GM12878 (cell line): ENCODE data around the gene AIFM3. TPM values are rescaled to one million over a fixed set of nuclear protein-coding genes. Genes with fewer than 3 reads are reported as not detected.

Experiments
- ATAC-seq: fragments of 200-7000 bp; cut with Tn5 transposase; 3 replicates; pipeline ENCODE4 v1.9.1; 2020; ENCODE audit warnings: mild to moderate bottlenecking, moderate library complexity
- BruUV-seq: library from RNA; stranded (reverse); fragments of 400-500 nt; replicated peaks from 2 replicates; lab custom pipeline; 2021; lab: Mats Ljungman, UMichigan
- CTCF ChIA-PET: fragments of 300-600 bp; sonication (Branson Sonifier 250); formaldehyde crosslinking; extraction: SDS; loops from one replicate; lab custom pipeline; 2021; ENCODE audit warnings: inconsistent platforms; lab: Yijun Ruan, JAX
- POLR2A ChIA-PET: fragments of 350-600 bp; formaldehyde crosslinking; extraction: SDS; loops from one replicate; lab custom pipeline; 2021; ENCODE audit warnings: inconsistent platforms; lab: Charles Lee
- RAD21 ChIA-PET: fragments of 300-600 bp; sonication (Branson Sonifier 250); formaldehyde crosslinking; loops from one replicate; lab custom pipeline; 2023; ENCODE audit warnings: antibody characterized with exemption; ENCODE audit not compliant: unreplicated experiment; lab: Charles Lee
- SMC1A ChIA-PET: fragments of 300-600 bp; sonication (Branson Sonifier 250); formaldehyde crosslinking; loops from one replicate; lab custom pipeline; 2023; ENCODE audit not compliant: unreplicated experiment, uncharacterized antibody; lab: Charles Lee
- DNase-seq: peaks from one replicate; pipeline ENCODE4 v3.0.0-alpha.2; 2011; ENCODE audit warnings: low read depth, low spot score
- FAIRE-seq: peaks from 3 replicates; lab custom pipeline; 2011; peaks lifted over from hg19 to GRCh38; lab: Jason Lieb, UNC
- H2AFZ ChIP-seq: 2 replicates; pipeline ENCODE4 v1.6.0; 2011; ENCODE audit warnings: low read depth, low read length, control low read depth; ENCODE audit not compliant: control insufficient read depth
- H3K27ac ChIP-seq: 2 replicates; pipeline ENCODE4 v1.5.1; 2011; ENCODE audit warnings: control low read depth; ENCODE audit not compliant: control insufficient read depth, insufficient read depth
- H3K27me3 ChIP-seq, 2 experiments: replicated peaks in 1 of 2; 2 replicates each; pipeline versions ENCODE4 v1.6.0 to v1.6.1; 2011; ENCODE audit warnings: low read length in 1 of 2; ENCODE audit not compliant: control insufficient read depth in 2 of 2, insufficient read depth in 2 of 2
- H3K36me3 ChIP-seq, 2 experiments: 2 replicates each; pipeline ENCODE4 v1.5.1; 2011; ENCODE audit warnings: low read length in 1 of 2; ENCODE audit not compliant: control insufficient read depth in 2 of 2, insufficient read depth in 2 of 2
- H3K4me1 ChIP-seq: 2 replicates; pipeline ENCODE4 v1.6.1; 2011; ENCODE audit warnings: mild to moderate bottlenecking, low read length, moderate library complexity, mixed read lengths; ENCODE audit not compliant: control insufficient read depth, insufficient read depth
- H3K4me2 ChIP-seq: 2 replicates; pipeline ENCODE4 v1.6.0; 2011; ENCODE audit warnings: control low read depth; ENCODE audit not compliant: control insufficient read depth, insufficient read depth
- H3K4me3 ChIP-seq: fragments of 200-600 bp; sonication (generic); 2 replicates; pipeline ENCODE4 v1.5.1; 2016
- H3K79me2 ChIP-seq: 2 replicates; pipeline ENCODE4 v1.6.0; 2011; ENCODE audit warnings: low read length; ENCODE audit not compliant: control insufficient read depth, insufficient read depth
- H3K9ac ChIP-seq: 2 replicates; pipeline ENCODE4 v1.8.0; 2011; ENCODE audit warnings: low read length, control low read depth, mixed read lengths; ENCODE audit not compliant: control insufficient read depth, insufficient read depth
- H3K9me3 ChIP-seq: replicated peaks from 3 replicates; pipeline ENCODE4 v1.5.1; 2011; ENCODE audit warnings: mild to moderate bottlenecking, low read length; ENCODE audit not compliant: control insufficient read depth, insufficient read depth
- H4K20me1 ChIP-seq: 2 replicates; pipeline ENCODE4 v1.6.0; 2011; ENCODE audit not compliant: control insufficient read depth, insufficient read depth
- BRCA1 ChIP-seq: IDR thresholded peaks from 2 replicates; pipeline ENCODE4 v1.6.1; 2011; ENCODE audit warnings: low read depth, low read length, improper control_type of control experiment
- EP300 ChIP-seq, 2 experiments: fragments of 150-350 bp in 1 of 2; IDR thresholded peaks; 2 replicates each; pipeline ENCODE4 v1.6.1; 2011 to 2012; ENCODE audit warnings: low read depth in 2 of 2, low read length in 2 of 2, borderline replicate concordance in 1 of 2, improper control_type of control experiment in 1 of 2, inconsistent platforms in 1 of 2; ENCODE audit not compliant: control insufficient read depth in 1 of 2
- HDAC6 ChIP-seq: fragments of 200-600 bp; sonication (generic); IDR thresholded peaks from one replicate; pipeline ENCODE4 v1.8.0; 2017; ENCODE audit warnings: antibody characterized with exemption; ENCODE audit not compliant: unreplicated experiment
- NFIC ChIP-seq: IDR thresholded peaks from 2 replicates; pipeline ENCODE4 v1.6.1; 2012; ENCODE audit warnings: low read depth, mild to moderate bottlenecking, inconsistent platforms, low read length, moderate library complexity
- NR2C1 ChIP-seq: fragments of 450-650 bp; IDR thresholded peaks from 2 replicates; pipeline ENCODE4 v1.6.1; 2017; ENCODE audit warnings: antibody characterized with exemption, mild to moderate bottlenecking, moderate library complexity
- NR2F1 ChIP-seq: fragments of 450-650 bp; conservative IDR thresholded peaks from 2 replicates; pipeline ENCODE4 v1.6.1; 2017; ENCODE audit warnings: mild to moderate bottlenecking
- RCOR1 ChIP-seq: conservative IDR thresholded peaks from 2 replicates; pipeline ENCODE4 v1.6.1; 2012; ENCODE audit warnings: low read depth, low read length, improper control_type of control experiment
- ZBED1 ChIP-seq: IDR thresholded peaks from 2 replicates; pipeline ENCODE4 v1.6.1; 2016; ENCODE audit warnings: borderline replicate concordance
- WGBS: methylation state at CpG from one replicate; pipeline ENCODE4 v1.1.6; 2016; ENCODE audit warnings: low lambda C conversion rate; ENCODE audit not compliant: insufficient replicate concordance, insufficient coverage; ENCODE audit errors: missing lambda C conversion rate; 5-methylcytosine and 5-hydroxymethylcytosine counted together
- in situ Hi-C: fragments of 300-500 bp; cut with MboI; formaldehyde crosslinking; loops from 9 replicates; pipeline ENCODE4 v1.14.3; 2018; ENCODE audit warnings: mixed read lengths
- intact Hi-C: fragments of 100-400 bp; cut with micrococcal nuclease; formaldehyde crosslinking; loops from one replicate; pipeline ENCODE4 v1.14.2; 2022; ENCODE audit not compliant: unreplicated experiment
- polyA plus RNA-seq, 11 experiments: library from polyadenylated mRNA; depleted of rRNA in 4 of 11; unstranded in 6 of 11; stranded (reverse) in 5 of 11; fragments of >200 nt; fragmentation: Nextera tagmentation in 4 of 11; fragmentation: Illumina TruSeq in 1 of 11; extraction: Ambion mirVana in 4 of 11; extraction: Trizol in 1 of 11; gene quantifications; 1 replicate in 1 of 11; 2 replicates in 10 of 11; pipeline versions ENCODE4 v1.2.1 to v1.2.3, GENCODE V29; 2011 to 2016; ENCODE audit warnings: inconsistent platforms in 2 of 11, missing spikeins in 2 of 11, low read depth in 1 of 11
- total RNA-seq, 4 experiments: library from RNA; depleted of rRNA in 3 of 4; stranded (reverse); fragments of >200 nt in 3 of 4; fragmentation: Illumina TruSeq in 1 of 4; extraction: Trizol in 1 of 4; gene quantifications; 2 replicates each; pipeline versions ENCODE4 v1.2.1 to v1.2.3, GENCODE V29; 2013 to 2021
- TF ChIP-seq, protein P1 (sequence below): IDR thresholded peaks from 2 replicates; pipeline ENCODE4 v1.6.1; 2012; ENCODE audit warnings: mild to moderate bottlenecking, low read depth, low read length
- TF ChIP-seq, protein P2 (sequence below): fragments of 450-650 bp; conservative IDR thresholded peaks from 2 replicates; pipeline ENCODE4 v1.6.1; 2017; ENCODE audit warnings: mild to moderate bottlenecking, moderate library complexity

AIFM3 gene
- total and polyA plus RNA-seq, 10 of the 15 experiments (the other 5 are each of a cell fraction or from before 2014, with no cell fraction given), result 0.06 to 0.34 (median 0.21) TPM; not detected in 6

DNA sequence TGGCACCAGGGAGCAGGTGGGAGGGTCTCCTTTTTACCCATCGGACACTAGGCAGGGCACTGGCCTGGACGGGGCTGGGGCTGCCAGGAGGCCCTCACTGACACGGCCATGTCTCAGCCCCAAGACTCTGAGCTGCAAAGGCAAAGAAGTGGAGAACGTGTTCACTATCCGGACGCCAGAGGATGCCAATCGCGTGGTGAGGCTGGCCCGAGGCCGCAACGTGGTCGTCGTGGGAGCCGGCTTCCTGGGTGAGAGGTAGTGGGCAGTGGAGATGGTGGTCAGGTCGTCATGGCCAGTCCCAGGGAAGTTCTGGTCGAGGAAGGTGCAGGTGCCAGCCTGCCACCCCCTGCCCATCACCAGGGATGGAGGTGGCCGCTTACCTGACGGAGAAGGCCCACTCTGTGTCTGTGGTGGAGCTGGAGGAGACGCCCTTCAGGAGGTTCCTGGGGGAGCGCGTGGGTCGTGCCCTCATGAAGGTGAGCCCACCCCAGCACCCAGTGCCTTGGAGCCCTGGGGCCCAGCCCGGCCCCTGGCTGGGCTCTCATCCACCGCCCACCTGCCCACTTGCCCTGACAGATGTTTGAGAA, 9.3 kb downstream of the AIFM3 start:
- POLR2A ChIA-PET, result no interaction called here
- no peak for ATAC-seq

DNA sequence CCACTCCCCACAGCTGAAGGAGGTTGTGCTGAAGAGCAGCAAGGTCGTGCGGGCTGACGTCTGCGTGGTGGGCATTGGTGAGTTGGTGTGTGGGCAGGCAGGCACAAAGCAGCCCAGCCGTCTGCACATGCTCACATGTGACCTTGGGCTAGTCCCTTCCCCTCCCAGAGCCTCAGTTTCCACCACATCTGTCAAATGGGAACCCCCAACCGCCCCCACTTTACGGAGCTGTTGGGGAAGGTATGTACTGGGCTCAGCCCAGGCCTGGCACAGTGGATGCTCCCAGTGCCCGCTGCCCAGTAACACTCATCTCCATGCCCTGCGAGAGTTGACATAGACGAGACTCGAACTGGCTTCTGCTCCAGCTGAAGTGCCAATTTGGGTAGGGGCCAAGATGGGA, 10.0 kb downstream of the AIFM3 start:
- intact Hi-C loops (no loop called here), in situ Hi-C loops (no loop called here)
- TF ChIP-seq RCOR1 (no peak), NFIC (no peak), BRCA1 (no peak), EP300 (IDR thresholded peaks at IDR 0.05; ENCODE audit: borderline replicate concordance in 1 of 2, control insufficient read depth in 1 of 2, low read depth in 2 of 2, low read length in 2 of 2) (no peak), NR2F1 (no peak), HDAC6 (no peak), ZBED1 (no peak)
- TF ChIP-seq, protein P1, sequence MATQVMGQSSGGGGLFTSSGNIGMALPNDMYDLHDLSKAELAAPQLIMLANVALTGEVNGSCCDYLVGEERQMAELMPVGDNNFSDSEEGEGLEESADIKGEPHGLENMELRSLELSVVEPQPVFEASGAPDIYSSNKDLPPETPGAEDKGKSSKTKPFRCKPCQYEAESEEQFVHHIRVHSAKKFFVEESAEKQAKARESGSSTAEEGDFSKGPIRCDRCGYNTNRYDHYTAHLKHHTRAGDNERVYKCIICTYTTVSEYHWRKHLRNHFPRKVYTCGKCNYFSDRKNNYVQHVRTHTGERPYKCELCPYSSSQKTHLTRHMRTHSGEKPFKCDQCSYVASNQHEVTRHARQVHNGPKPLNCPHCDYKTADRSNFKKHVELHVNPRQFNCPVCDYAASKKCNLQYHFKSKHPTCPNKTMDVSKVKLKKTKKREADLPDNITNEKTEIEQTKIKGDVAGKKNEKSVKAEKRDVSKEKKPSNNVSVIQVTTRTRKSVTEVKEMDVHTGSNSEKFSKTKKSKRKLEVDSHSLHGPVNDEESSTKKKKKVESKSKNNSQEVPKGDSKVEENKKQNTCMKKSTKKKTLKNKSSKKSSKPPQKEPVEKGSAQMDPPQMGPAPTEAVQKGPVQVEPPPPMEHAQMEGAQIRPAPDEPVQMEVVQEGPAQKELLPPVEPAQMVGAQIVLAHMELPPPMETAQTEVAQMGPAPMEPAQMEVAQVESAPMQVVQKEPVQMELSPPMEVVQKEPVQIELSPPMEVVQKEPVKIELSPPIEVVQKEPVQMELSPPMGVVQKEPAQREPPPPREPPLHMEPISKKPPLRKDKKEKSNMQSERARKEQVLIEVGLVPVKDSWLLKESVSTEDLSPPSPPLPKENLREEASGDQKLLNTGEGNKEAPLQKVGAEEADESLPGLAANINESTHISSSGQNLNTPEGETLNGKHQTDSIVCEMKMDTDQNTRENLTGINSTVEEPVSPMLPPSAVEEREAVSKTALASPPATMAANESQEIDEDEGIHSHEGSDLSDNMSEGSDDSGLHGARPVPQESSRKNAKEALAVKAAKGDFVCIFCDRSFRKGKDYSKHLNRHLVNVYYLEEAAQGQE, result no peak
- TF ChIP-seq, protein P2, sequence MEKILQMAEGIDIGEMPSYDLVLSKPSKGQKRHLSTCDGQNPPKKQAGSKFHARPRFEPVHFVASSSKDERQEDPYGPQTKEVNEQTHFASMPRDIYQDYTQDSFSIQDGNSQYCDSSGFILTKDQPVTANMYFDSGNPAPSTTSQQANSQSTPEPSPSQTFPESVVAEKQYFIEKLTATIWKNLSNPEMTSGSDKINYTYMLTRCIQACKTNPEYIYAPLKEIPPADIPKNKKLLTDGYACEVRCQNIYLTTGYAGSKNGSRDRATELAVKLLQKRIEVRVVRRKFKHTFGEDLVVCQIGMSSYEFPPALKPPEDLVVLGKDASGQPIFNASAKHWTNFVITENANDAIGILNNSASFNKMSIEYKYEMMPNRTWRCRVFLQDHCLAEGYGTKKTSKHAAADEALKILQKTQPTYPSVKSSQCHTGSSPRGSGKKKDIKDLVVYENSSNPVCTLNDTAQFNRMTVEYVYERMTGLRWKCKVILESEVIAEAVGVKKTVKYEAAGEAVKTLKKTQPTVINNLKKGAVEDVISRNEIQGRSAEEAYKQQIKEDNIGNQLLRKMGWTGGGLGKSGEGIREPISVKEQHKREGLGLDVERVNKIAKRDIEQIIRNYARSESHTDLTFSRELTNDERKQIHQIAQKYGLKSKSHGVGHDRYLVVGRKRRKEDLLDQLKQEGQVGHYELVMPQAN, result no peak
- 48% methylated on average over 11 of the region's 11 CpGs for WGBS
- Histone ChIP-seq H3K79me2 (peaks cover 5% of the 10 kb centered on the region), H3K4me3 (no peak overlapping the region), H3K36me3 (no peaks in the 10 kb centered on the region), H3K9ac (no peak overlapping the region), H3K4me2 (no peak overlapping the region), H4K20me1 (no peaks in the 10 kb centered on the region), H3K9me3 (peaks cover 6% of the 10 kb centered on the region; the same call in 2 of the 3 replicates), H2AFZ (no peak overlapping the region), H3K4me1 (peaks cover 5% of the 10 kb centered on the region; the same call in 1 of the 2 replicates), H3K27me3 (no peaks in the 10 kb centered on the region), H3K27ac (no peak overlapping the region)
- BruUV-seq, result no TSS peak
- FAIRE-seq (no peak), DNase-seq (no peak), ATAC-seq (no peak)
- POLR2A ChIA-PET, result no interaction called here
- SMC1A ChIA-PET, result no interaction called here
- CTCF ChIA-PET, result no interaction called here
- RAD21 ChIA-PET, result no interaction called here

More for the DNA sequence above, 9.3 kb downstream of the AIFM3 start:
- SMC1A ChIA-PET, result no interaction called here
- Histone ChIP-seq H3K4me2 (no peak overlapping the region), H3K79me2 (peaks cover under 1% of the 10 kb centered on the region; the same call in 1 of the 2 replicates), H2AFZ (no peak overlapping the region), H3K27me3 (no peaks in the 10 kb centered on the region), H3K9me3 (peaks cover 6% of the 10 kb centered on the region; the same call in 2 of the 3 replicates), H3K4me1 (peaks cover 5% of the 10 kb centered on the region; the same call in 1 of the 2 replicates), H3K9ac (no peak overlapping the region), H3K4me3 (no peak overlapping the region), H3K36me3 (no peaks in the 10 kb centered on the region), H4K20me1 (no peaks in the 10 kb centered on the region), H3K27ac (no peak overlapping the region)
- no TSS peak for BruUV-seq
- RAD21 ChIA-PET, result no interaction called here
- CTCF ChIA-PET, result no interaction called here
- intact Hi-C loops, result no loop called here
- TF ChIP-seq NR2C1, result no peak
- FAIRE-seq, result no peak
- 55% methylated on average over 24 of the region's 24 CpGs for WGBS
- DNase-seq, result no peak
- in situ Hi-C loops, result no loop called here
